ENCODE measurements around the gene CDON.

DNA sequence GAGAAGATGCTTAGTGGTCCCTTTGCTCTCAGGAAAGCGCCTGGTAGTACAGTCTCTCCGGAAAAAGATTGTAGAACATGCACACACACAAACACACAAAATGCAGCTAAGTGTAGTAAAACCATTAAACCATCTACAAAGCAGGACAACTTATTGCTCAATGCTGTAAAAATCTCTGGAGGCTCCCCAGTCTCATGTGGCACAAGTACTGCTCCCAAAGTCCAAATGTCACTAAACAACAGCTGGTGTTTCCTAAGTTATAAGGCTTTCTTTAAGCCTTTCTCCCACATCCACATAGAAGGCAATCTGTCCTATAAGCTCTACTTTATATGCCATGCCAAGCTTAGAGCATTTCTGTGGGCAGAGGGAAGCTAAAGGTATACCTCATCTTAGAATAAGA is 32.9 kb downstream of the CDON start:
- TF ChIP-seq, protein P1, sequence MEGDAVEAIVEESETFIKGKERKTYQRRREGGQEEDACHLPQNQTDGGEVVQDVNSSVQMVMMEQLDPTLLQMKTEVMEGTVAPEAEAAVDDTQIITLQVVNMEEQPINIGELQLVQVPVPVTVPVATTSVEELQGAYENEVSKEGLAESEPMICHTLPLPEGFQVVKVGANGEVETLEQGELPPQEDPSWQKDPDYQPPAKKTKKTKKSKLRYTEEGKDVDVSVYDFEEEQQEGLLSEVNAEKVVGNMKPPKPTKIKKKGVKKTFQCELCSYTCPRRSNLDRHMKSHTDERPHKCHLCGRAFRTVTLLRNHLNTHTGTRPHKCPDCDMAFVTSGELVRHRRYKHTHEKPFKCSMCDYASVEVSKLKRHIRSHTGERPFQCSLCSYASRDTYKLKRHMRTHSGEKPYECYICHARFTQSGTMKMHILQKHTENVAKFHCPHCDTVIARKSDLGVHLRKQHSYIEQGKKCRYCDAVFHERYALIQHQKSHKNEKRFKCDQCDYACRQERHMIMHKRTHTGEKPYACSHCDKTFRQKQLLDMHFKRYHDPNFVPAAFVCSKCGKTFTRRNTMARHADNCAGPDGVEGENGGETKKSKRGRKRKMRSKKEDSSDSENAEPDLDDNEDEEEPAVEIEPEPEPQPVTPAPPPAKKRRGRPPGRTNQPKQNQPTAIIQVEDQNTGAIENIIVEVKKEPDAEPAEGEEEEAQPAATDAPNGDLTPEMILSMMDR (IDR thresholded peaks at IDR 0.05; ENCODE audit: insufficient read depth, low read length, poor library complexity, severe bottlenecking): no peak
- TF ChIP-seq EZH2phosphoT487 (conservative IDR thresholded peaks at IDR 0.05; ENCODE audit: low read length): no peak

Data from SU-DHL-6 (cell line).